Panc1 (cell line): ENCODE measurements around the gene RASGRF2. TPM values are rescaled to one million over a fixed set of nuclear protein-coding genes. Genes with fewer than 3 reads are reported as not detected.

Experiments
- ATAC-seq: fragments of 200-7000 bp; cut with Tn5 transposase; 2 replicates; pipeline ENCODE4 v1.9.1; 2020; ENCODE audit warnings: mild to moderate bottlenecking, moderate library complexity
- BruUV-seq: library from RNA; stranded (reverse); fragments of 400-500 nt; replicated peaks from 2 replicates; lab custom pipeline; 2021; lab: Mats Ljungman, UMichigan
- CTCF ChIA-PET: fragments of 300-600 bp; sonication (Branson Sonifier 250); formaldehyde crosslinking; loops from one replicate; lab custom pipeline; 2022; ENCODE audit warnings: antibody characterized with exemption; lab: Charles Lee
- POLR2A ChIA-PET: fragments of 300-600 bp; sonication (Branson Sonifier 250); formaldehyde crosslinking; loops from one replicate; lab custom pipeline; 2022; ENCODE audit warnings: antibody characterized with exemption; lab: Charles Lee
- DNase-seq: peaks from one replicate; pipeline ENCODE4 v3.0.0-alpha.2; 2010; ENCODE audit warnings: low read depth, low spot score
- H3K27ac ChIP-seq: 2 replicates; pipeline ENCODE4 v1.5.1; 2011; ENCODE audit warnings: mild to moderate bottlenecking, low read length, inconsistent platforms
- H3K27me3 ChIP-seq: fragments of 200-500 bp; sonication (Bioruptor generic); 2 replicates; pipeline ENCODE4 v1.6.0; 2014; ENCODE audit warnings: low read length, inconsistent platforms; ENCODE audit not compliant: control insufficient read depth, insufficient read depth
- H3K36me3 ChIP-seq: fragments of 200-500 bp; sonication (Bioruptor generic); 2 replicates; pipeline ENCODE4 v1.5.1; 2014; ENCODE audit warnings: inconsistent platforms, mild to moderate bottlenecking, low read length, moderate library complexity; ENCODE audit not compliant: control insufficient read depth, insufficient read depth
- H3K4me1 ChIP-seq: 2 replicates; pipeline ENCODE4 v1.5.1; 2011; ENCODE audit warnings: inconsistent platforms, mild to moderate bottlenecking, low read length, moderate library complexity; ENCODE audit not compliant: control insufficient read depth, insufficient read depth
- H3K4me3 ChIP-seq, 2 experiments: 2 replicates each; pipeline ENCODE4 v1.5.1; 2011 to 2012; ENCODE audit warnings: low read depth in 2 of 2, low read length in 2 of 2, mild to moderate bottlenecking in 2 of 2, inconsistent platforms in 1 of 2, moderate library complexity in 1 of 2
- H3K9me3 ChIP-seq: fragments of 200-500 bp; sonication (Bioruptor generic); 2 replicates; pipeline ENCODE4 v1.5.1; 2014; ENCODE audit warnings: low read depth, mild to moderate bottlenecking, inconsistent platforms, low read length, moderate library complexity; ENCODE audit not compliant: control insufficient read depth, insufficient read depth
- CTCF ChIP-seq: fragments of 450-650 bp; IDR thresholded peaks from 2 replicates; pipeline ENCODE4 v1.5.1; 2017; ENCODE audit warnings: mild to moderate bottlenecking
- POLR2AphosphoS5 ChIP-seq: IDR thresholded peaks from 2 replicates; pipeline ENCODE4 v1.6.1; 2012; ENCODE audit warnings: mild to moderate bottlenecking, low read depth, low read length, moderate library complexity
- REST ChIP-seq, 2 experiments: IDR thresholded peaks; 2 replicates each; pipeline ENCODE4 v1.6.1; 2011 to 2012; ENCODE audit warnings: low read depth in 2 of 2, control low read depth in 1 of 2, low read length in 1 of 2, mild to moderate bottlenecking in 1 of 2, moderate library complexity in 1 of 2; ENCODE audit not compliant: insufficient read depth in 1 of 2
- SIN3A ChIP-seq: IDR thresholded peaks from 2 replicates; pipeline ENCODE4 v1.6.1; 2012; ENCODE audit warnings: low read depth, mild to moderate bottlenecking, low read length, moderate library complexity, borderline replicate concordance; ENCODE audit not compliant: insufficient read depth
- TCF7L2 ChIP-seq: IDR thresholded peaks from 2 replicates; pipeline ENCODE4 v1.6.1; 2011; ENCODE audit warnings: mild to moderate bottlenecking, low read depth, low read length, inconsistent platforms
- in situ Hi-C: cut with HindIII; loops from 2 replicates; pipeline ENCODE4 v1.10.0; 2016; ENCODE audit warnings: low sequenced_read_pairs, low pct_unique_long_range_greater_than_20kb
- intact Hi-C: fragments of 100-400 bp; cut with micrococcal nuclease; formaldehyde crosslinking; loops from one replicate; pipeline ENCODE4 v1.10.0; 2022; ENCODE audit not compliant: unreplicated experiment
- total RNA-seq: library from RNA; stranded (reverse); gene quantifications from one replicate; pipeline ENCODE4 v1.2.1, GENCODE V29; 2021; ENCODE audit not compliant: unreplicated experiment

Gene RASGRF2
- total RNA-seq, 1 experiment from 2014 or later: 4.7 TPM

DNA sequence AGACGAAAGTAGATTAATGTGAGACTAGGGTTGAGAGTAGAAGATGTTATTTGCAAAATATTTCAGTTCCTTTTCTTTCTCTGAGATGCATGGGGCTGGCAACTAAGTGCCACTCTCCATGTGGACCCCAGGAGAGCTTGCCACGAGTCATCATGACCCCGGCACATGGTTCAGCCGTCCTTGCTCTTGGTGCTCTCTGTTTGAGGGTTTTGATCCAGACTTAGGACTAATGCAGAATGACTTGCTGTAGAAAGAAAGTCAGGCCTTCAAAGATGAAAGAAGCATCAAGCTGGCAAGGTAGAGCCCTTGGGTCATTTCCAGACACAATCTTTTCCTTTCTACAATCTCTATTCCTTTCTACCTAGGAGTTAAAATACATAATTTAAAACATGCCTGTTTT, 84.7 kb downstream of the RASGRF2 start:
- no peaks in the 10 kb centered on the region for H3K36me3 ChIP-seq
- no peak for DNase-seq
- no peaks in the 10 kb centered on the region for H3K9me3 ChIP-seq
- ATAC-seq: no peak
- intact Hi-C loops: no loop called here
- in situ Hi-C loops: no loop called here
- no peak for TF ChIP-seq REST (IDR thresholded peaks at IDR 0.05; ENCODE audit: insufficient read depth in 1 of 2, low read depth in 2 of 2, low read length in 1 of 2)
- TF ChIP-seq CTCF: no peak
- no peak for TF ChIP-seq SIN3A
- no peak for TF ChIP-seq TCF7L2
- TF ChIP-seq POLR2AphosphoS5: no peak
- no peaks in the 10 kb centered on the region for H3K27me3 ChIP-seq
- H3K27ac ChIP-seq: no peak overlapping the region
- H3K4me1 ChIP-seq: no peaks in the 10 kb centered on the region
- no TSS peak for BruUV-seq
- H3K4me3 ChIP-seq: no peak overlapping the region
- CTCF ChIA-PET: no interaction called here
- POLR2A ChIA-PET: no interaction called here

DNA sequence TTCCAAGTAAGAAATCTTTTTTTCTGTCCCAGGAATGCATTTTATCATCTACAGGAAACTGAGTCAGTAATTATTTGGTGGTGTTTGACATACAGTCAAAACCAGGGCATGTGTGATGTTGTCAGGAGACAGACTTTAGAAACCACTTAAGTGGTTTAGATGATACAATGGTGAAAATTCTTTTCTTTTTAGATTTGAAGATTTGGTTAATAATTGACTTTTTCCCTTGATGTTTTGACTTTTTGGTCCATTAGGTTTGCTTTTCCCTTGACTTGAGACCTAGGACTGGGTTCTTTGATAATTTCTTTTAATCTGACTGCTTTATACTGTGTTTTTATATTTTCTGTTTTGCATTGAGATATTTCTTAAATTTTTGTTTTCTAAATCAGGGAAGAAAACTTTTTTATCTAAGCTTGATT, 85.2 kb downstream of the RASGRF2 start:
- DNase-seq (no peak), ATAC-seq (no peak)
- Histone ChIP-seq H3K27me3 (no peaks in the 10 kb centered on the region), H3K9me3 (no peaks in the 10 kb centered on the region), H3K4me1 (no peaks in the 10 kb centered on the region), H3K4me3 (no peak overlapping the region), H3K27ac (no peak overlapping the region), H3K36me3 (no peaks in the 10 kb centered on the region)
- intact Hi-C loops: no loop called here
- in situ Hi-C loops: no loop called here
- POLR2A ChIA-PET: interaction anchor here (0.7 kb wide), 1 partner anchor 16 kb away, joined by 3 read pairs; no protein-coding TSS in a partner anchor
- BruUV-seq: no TSS peak
- no peak for TF ChIP-seq SIN3A
- no peak for TF ChIP-seq TCF7L2
- TF ChIP-seq POLR2AphosphoS5: no peak
- no peak for TF ChIP-seq CTCF
- TF ChIP-seq REST (IDR thresholded peaks at IDR 0.05; ENCODE audit: insufficient read depth in 1 of 2, low read depth in 2 of 2, low read length in 1 of 2): no peak
- CTCF ChIA-PET: no interaction called here
